Spleen (tissue), 7 donors: ENCODE measurements around the gene MPHOSPH6.

Experiments
- CTCF ChIP-seq, 11 experiments: fragments of 200-600 bp in 7 of 11; fragments of 450-650 bp in 4 of 11; sonication (generic) in 4 of 11; IDR thresholded peaks in 8 of 11; conservative IDR thresholded peaks in 3 of 11; 1 replicate in 7 of 11; 2 replicates in 4 of 11; pipeline versions ENCODE4 v1.4.0 to v1.8.0; 2016 to 2021; ENCODE audit warnings: antibody characterized with exemption in 11 of 11, inconsistent platforms in 4 of 11, mild to moderate bottlenecking in 1 of 11
- POLR2A ChIP-seq, 3 donors: fragments of 450-650 bp; IDR thresholded peaks; one replicate each; pipeline ENCODE4 v1.5.1; 2017; ENCODE audit warnings: antibody characterized with exemption in 3 of 3, mild to moderate bottlenecking in 1 of 3
- POLR2AphosphoS5 ChIP-seq, 3 donors: sonication (generic); formaldehyde crosslinking; IDR thresholded peaks; one replicate each; pipeline ENCODE4 v1.5.1; 2017; ENCODE audit warnings: antibody characterized with exemption in 3 of 3
- donor health status: DM: no; HTN: no; CAD: no; lungs with moderate emphysema.
- donor health status: DM: no; HTN: no; CAD: no.
- donor health status: DM: no; HTN: no; CAD: no.

GRCh38 chr16:82118749-82119148, 51.3 kb downstream of the MPHOSPH6 start:
- TF ChIP-seq CTCF (IDR thresholded peaks at IDR 0.05 in 8 of 11, conservative IDR thresholded peaks at IDR 0.05 in 3 of 11) (no peak), POLR2AphosphoS5 (IDR thresholded peaks at IDR 0.05) (no peak), POLR2A (IDR thresholded peaks at IDR 0.05) (no peak)
